Ascending aorta (tissue), 2 donors: Measurements from ENCODE around the gene IVD. TPM values are rescaled to one million over a fixed set of nuclear protein-coding genes. Genes with fewer than 3 reads are reported as not detected.

ENCODE experiments used
- DNase-seq, 2 donors: peaks; one replicate each; pipeline ENCODE4 v3.0.0-alpha.2; 2019; ENCODE audit warnings: low spot score in 2 of 2
- H3K27ac ChIP-seq, 2 donors: fragments of 200-600 bp; sonication (generic); one replicate each; pipeline ENCODE4 v1.5.1; 2016 to 2017; ENCODE audit warnings: mild to moderate bottlenecking in 1 of 2
- H3K27me3 ChIP-seq: fragments of 200-600 bp; sonication (generic); one replicate; pipeline ENCODE4 v1.5.1; 2017
- H3K36me3 ChIP-seq, 2 donors: fragments of 200-600 bp; sonication (generic); one replicate each; pipeline ENCODE4 v1.5.1; 2016
- H3K4me1 ChIP-seq, 2 donors: fragments of 200-600 bp; sonication (generic); one replicate each; pipeline ENCODE4 v1.5.1; 2016 to 2017; ENCODE audit warnings: mild to moderate bottlenecking in 1 of 2
- H3K4me3 ChIP-seq, 2 donors: fragments of 200-600 bp; sonication (generic); one replicate each; pipeline ENCODE4 v1.5.1; 2016 to 2017; ENCODE audit warnings: mild to moderate bottlenecking in 1 of 2
- H3K9me3 ChIP-seq, 2 donors: fragments of 200-600 bp; sonication (generic); one replicate each; pipeline ENCODE4 v1.5.1; 2016
- intact Hi-C: fragments of 100-400 bp; cut with DNase I; formaldehyde crosslinking; loops from one replicate; pipeline ENCODE4 v1.15.1; 2023
- total RNA-seq: library from RNA; depleted of rRNA; stranded (reverse); fragments of >200 nt; gene quantifications from one replicate; pipeline ENCODE4 v1.1.0, GENCODE V29; 2016
- TF ChIP-seq, protein P1 (sequence below), 3 experiments: fragments of 200-600 bp in 2 of 3; fragments of 450-650 bp in 1 of 3; sonication (generic) in 2 of 3; IDR thresholded peaks; one replicate each; pipeline ENCODE4 v1.5.1; 2016 to 2019; ENCODE audit warnings: antibody characterized with exemption in 3 of 3, mild to moderate bottlenecking in 1 of 3, moderate library complexity in 1 of 3

Gene IVD
- total RNA-seq, 1 donor from 2014 or later, result 39.5 TPM

GRCh38 chr15:40429068-40429710 lies 23.6 kb downstream of the IVD start:
- intact Hi-C loops, result no loop called here
- peaks cover 0 to 3% of the 10 kb centered on the region in 2 donors for H3K36me3 ChIP-seq
- no peak overlapping the region for H3K27ac ChIP-seq
- H3K9me3 ChIP-seq, result no peaks in the 10 kb centered on the region
- TF ChIP-seq, protein P1, sequence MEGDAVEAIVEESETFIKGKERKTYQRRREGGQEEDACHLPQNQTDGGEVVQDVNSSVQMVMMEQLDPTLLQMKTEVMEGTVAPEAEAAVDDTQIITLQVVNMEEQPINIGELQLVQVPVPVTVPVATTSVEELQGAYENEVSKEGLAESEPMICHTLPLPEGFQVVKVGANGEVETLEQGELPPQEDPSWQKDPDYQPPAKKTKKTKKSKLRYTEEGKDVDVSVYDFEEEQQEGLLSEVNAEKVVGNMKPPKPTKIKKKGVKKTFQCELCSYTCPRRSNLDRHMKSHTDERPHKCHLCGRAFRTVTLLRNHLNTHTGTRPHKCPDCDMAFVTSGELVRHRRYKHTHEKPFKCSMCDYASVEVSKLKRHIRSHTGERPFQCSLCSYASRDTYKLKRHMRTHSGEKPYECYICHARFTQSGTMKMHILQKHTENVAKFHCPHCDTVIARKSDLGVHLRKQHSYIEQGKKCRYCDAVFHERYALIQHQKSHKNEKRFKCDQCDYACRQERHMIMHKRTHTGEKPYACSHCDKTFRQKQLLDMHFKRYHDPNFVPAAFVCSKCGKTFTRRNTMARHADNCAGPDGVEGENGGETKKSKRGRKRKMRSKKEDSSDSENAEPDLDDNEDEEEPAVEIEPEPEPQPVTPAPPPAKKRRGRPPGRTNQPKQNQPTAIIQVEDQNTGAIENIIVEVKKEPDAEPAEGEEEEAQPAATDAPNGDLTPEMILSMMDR (IDR thresholded peaks at IDR 0.05), result no peak
- no peaks in the 10 kb centered on the region for H3K4me1 ChIP-seq
- DNase-seq, result no peak
- H3K4me3 ChIP-seq, result no peak overlapping the region
- no peaks in the 10 kb centered on the region for H3K27me3 ChIP-seq

- DNase-seq, result no peak
- Histone ChIP-seq H3K36me3 (peaks cover 0 to 3% of the 10 kb centered on the region in 2 donors), H3K4me1 (no peaks in the 10 kb centered on the region), H3K4me3 (no peak overlapping the region), H3K9me3 (no peaks in the 10 kb centered on the region), H3K27me3 (no peaks in the 10 kb centered on the region), H3K27ac (no peak overlapping the region)
- intact Hi-C loops, result no loop called here
- TF ChIP-seq, protein P1 (IDR thresholded peaks at IDR 0.05), result no peak
These were observed 24.7 kb downstream of the IVD start for GRCh38 chr15:40430271-40430805.

DNA sequence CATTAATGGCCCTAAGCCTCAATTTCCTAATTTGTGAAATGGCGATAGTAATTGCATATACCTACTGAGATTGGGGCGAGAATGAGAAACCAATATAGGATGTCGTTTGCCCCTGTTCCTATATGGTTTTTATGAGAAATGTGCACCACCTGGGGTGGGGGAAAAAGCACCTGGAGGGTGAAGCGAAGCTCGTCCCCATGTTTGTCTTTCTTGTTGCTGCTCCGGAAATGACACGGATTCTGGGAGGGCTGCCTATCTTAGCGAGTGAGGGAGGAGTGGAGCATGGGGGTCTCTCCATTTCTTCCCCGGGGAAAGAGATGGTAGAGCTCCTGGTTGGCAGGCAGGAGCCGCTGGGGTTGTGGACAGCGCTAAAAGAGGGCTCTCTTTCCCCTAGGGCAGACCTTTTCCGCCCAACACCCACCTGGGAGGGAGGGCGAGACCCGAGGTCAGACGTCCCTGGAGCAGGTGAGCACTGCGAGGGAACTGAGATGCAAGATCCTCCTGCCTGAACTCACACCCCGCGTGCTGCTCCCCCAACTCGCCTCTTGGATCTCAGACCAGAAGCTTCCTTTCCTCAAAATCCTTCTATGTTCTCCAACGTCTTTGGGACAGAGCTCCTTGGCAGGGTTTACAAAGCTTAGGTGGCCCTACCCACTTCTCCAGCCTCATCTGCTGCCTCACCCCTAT lies 29.6 kb downstream of the IVD start:
- peaks cover 13% of the 10 kb centered on the region for H3K27me3 ChIP-seq
- H3K4me3 ChIP-seq, result no peak overlapping the region
- H3K4me1 ChIP-seq, result peaks cover 13 to 19% of the 10 kb centered on the region in 2 donors
- TF ChIP-seq, protein P1 (IDR thresholded peaks at IDR 0.05), result no peak
- no peaks in the 10 kb centered on the region for H3K36me3 ChIP-seq
- intact Hi-C loops, result no loop called here
- DNase-seq, result no peak
- no peaks in the 10 kb centered on the region for H3K9me3 ChIP-seq
- H3K27ac ChIP-seq, result no peak overlapping the region

GRCh38 chr15:40435710-40436089 lies 30.1 kb downstream of the IVD start:
- Histone ChIP-seq H3K27ac (no peak overlapping the region), H3K9me3 (no peaks in the 10 kb centered on the region), H3K4me1 (peaks cover 13 to 19% of the 10 kb centered on the region in 2 donors), H3K4me3 (peak overlapping the region; percentile 38 to 63), H3K27me3 (peaks cover 13% of the 10 kb centered on the region), H3K36me3 (no peaks in the 10 kb centered on the region)
- TF ChIP-seq, protein P1 (IDR thresholded peaks at IDR 0.05), result no peak
- DNase-seq, result no peak
- intact Hi-C loops, result no loop called here

DNA sequence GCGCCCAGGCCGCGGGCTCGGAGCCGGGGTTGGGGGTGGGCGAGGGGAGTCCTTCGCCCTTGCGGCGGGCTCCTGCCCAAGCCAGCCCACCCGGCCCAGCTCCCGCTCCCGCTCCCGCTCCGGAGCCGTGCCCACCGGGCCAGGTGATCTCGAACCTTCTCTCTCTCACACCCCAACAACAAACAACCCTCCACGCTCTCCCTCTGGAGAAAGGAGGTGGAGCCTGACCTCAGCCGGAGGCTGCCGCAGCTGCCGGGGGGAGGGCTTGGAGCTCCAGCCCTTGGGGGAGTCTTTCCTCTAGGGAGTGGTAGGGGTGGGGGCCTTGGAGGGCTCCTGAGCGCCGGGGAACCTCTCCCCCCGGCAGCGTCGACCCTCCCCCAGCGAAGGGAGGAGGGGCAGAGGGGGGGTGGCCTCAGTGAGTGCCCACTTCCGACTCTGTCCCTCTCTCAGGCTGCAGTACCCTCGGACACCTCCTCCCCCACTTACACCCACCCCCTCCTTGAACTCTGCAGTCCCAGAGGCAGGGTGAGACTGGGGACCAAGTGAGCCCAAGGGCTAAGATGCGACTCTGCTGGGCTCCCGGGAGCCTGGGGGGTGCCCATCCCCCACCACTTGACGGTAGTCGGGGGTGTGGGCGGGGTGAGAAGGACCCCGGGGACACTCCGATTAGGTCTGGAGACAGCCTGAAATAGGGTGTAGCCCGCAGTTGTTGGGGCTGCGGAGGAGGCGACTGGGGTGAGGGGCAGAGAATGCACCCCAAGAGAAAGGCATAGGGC lies 30.7 kb downstream of the IVD start:
- Histone ChIP-seq H3K27ac (no peak overlapping the region), H3K4me3 (peak overlapping the region; percentile 38 to 63), H3K36me3 (no peaks in the 10 kb centered on the region), H3K4me1 (peaks cover 13 to 19% of the 10 kb centered on the region in 2 donors), H3K9me3 (no peaks in the 10 kb centered on the region), H3K27me3 (peaks cover 13% of the 10 kb centered on the region)
- intact Hi-C loops, result no loop called here
- DNase-seq, result no peak
- TF ChIP-seq, protein P1 (IDR thresholded peaks at IDR 0.05), result no peak
